HCT116 (cell line): ENCODE data around the gene S100A13.

Experiments used
- POLR2A ChIP-seq: IDR thresholded peaks from 2 replicates; pipeline ENCODE4 v1.7.0; 2011; ENCODE audit warnings: borderline replicate concordance; ENCODE audit not compliant: insufficient read depth, insufficient read length; ENCODE audit errors: extremely low read depth
- TF ChIP-seq, protein P1 (sequence below), 3 experiments: fragments of 200-600 bp in 1 of 3; sonication (generic) in 1 of 3; IDR thresholded peaks in 2 of 3; conservative IDR thresholded peaks in 1 of 3; 2 replicates each; pipeline ENCODE4 v1.5.1; 2012 to 2017; ENCODE audit warnings: low read depth in 2 of 3, low read length in 2 of 3, antibody characterized with exemption in 1 of 3, borderline replicate concordance in 1 of 3, control low read depth in 1 of 3, mild to moderate bottlenecking in 1 of 3, mixed read lengths in 1 of 3, mixed run types in 1 of 3, moderate library complexity in 1 of 3; ENCODE audit not compliant: insufficient read depth in 1 of 3

DNA sequence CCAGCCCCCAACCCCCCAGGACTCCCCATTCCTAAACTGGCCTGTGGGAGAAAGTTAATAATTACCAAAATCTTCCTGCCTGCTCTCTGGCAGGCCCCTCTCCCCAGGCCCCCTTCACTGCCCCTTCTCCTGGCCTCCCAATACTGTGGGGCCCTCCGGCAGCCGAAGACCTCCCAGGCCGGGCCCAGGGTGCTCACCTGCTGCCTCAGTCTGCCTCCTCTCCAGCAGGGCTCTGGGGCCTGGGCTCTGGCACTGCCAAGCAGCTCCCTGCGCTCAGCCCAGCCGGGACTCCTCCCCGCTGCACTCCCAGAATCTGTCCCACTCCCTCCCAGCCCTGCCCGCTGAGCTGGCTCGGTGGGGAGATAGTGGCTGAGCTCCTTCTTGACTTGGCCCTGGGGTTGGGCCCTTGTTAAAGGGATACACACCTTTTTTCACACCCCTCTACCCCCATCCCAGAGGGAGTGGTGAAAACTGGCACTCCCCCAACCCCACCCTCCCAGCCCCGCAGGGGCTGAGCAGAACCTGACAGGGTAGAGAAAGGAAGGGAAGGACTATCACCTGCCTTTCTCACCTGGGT, 14.5 kb downstream of the S100A13 start, which contains the start of gene S100A16:
- TF ChIP-seq POLR2A, result no peak
- TF ChIP-seq, protein P1, sequence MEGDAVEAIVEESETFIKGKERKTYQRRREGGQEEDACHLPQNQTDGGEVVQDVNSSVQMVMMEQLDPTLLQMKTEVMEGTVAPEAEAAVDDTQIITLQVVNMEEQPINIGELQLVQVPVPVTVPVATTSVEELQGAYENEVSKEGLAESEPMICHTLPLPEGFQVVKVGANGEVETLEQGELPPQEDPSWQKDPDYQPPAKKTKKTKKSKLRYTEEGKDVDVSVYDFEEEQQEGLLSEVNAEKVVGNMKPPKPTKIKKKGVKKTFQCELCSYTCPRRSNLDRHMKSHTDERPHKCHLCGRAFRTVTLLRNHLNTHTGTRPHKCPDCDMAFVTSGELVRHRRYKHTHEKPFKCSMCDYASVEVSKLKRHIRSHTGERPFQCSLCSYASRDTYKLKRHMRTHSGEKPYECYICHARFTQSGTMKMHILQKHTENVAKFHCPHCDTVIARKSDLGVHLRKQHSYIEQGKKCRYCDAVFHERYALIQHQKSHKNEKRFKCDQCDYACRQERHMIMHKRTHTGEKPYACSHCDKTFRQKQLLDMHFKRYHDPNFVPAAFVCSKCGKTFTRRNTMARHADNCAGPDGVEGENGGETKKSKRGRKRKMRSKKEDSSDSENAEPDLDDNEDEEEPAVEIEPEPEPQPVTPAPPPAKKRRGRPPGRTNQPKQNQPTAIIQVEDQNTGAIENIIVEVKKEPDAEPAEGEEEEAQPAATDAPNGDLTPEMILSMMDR (IDR thresholded peaks at IDR 0.05 in 2 of 3, conservative IDR thresholded peaks at IDR 0.05 in 1 of 3; ENCODE audit: borderline replicate concordance in 1 of 3, insufficient read depth in 1 of 3, low read depth in 2 of 3, low read length in 2 of 3), result no peak
